H1 (cell line): ENCODE measurements around the gene CGN. TPM values are rescaled to one million over a fixed set of nuclear protein-coding genes. Genes with fewer than 3 reads are reported as not detected.

ENCODE experiments used
- BACH1 ChIP-seq: IDR thresholded peaks from 2 replicates; pipeline ENCODE4 v1.6.1; 2012; ENCODE audit warnings: low read length, improper control_type of control experiment
- BCL11A ChIP-seq, 2 experiments: IDR thresholded peaks; one replicate each; pipeline ENCODE4 v1.6.1; 2011; ENCODE audit warnings: low read depth in 2 of 2, low read length in 2 of 2, mild to moderate bottlenecking in 2 of 2
- JUN ChIP-seq: IDR thresholded peaks from 2 replicates; pipeline ENCODE4 v1.6.1; 2011; ENCODE audit warnings: low read depth, mild to moderate bottlenecking, improper control_type of control experiment, low read length
- SIX5 ChIP-seq: IDR thresholded peaks from 2 replicates; pipeline ENCODE4 v1.6.1; 2011; ENCODE audit warnings: mild to moderate bottlenecking, low read depth, low read length
- TBP ChIP-seq: IDR thresholded peaks from 2 replicates; pipeline ENCODE4 v1.6.1; 2011; ENCODE audit warnings: low read depth, low read length, improper control_type of control experiment
- polyA plus RNA-seq, 7 experiments: library from polyadenylated mRNA; depleted of rRNA in 3 of 7; stranded (reverse) in 5 of 7; unstranded in 2 of 7; fragments of >200 nt in 5 of 7; fragments of 200-250 nt in 2 of 7; gene quantifications; 1 replicate in 5 of 7; 2 replicates in 1 of 7; 4 replicates in 1 of 7; pipeline versions ENCODE4 v1.2.1 to v1.2.3, GENCODE V29; 2011 to 2013; ENCODE audit warnings: missing spikeins in 2 of 7, mixed read lengths in 2 of 7
- total RNA-seq: library from RNA; stranded (reverse); fragmentation: NEBNext Ultra II Directional; extraction: Animal tissue kit (Norgen Biotek cat#: 25700); gene quantifications from 2 replicates; pipeline ENCODE4 v1.2.1, GENCODE V29; 2021
- TF ChIP-seq, protein P1 (sequence below): fragments of 300-600 bp; sonication (generic); IDR thresholded peaks from 2 replicates; pipeline ENCODE4 v1.7.1; 2012; ENCODE audit warnings: low read length, moderate library complexity, mild to moderate bottlenecking, inconsistent platforms; ENCODE audit not compliant: insufficient replicate concordance
- TF ChIP-seq, protein P2 (sequence below): IDR thresholded peaks from 2 replicates; pipeline ENCODE4 v1.6.1; 2012; ENCODE audit warnings: inconsistent platforms
- TF ChIP-seq, protein P3 (sequence below), 3 experiments: IDR thresholded peaks; 1 replicate in 2 of 3; 2 replicates in 1 of 3; pipeline versions ENCODE4 v1.5.1 to v1.6.1; 2011; ENCODE audit warnings: low read length in 3 of 3, mild to moderate bottlenecking in 3 of 3, inconsistent platforms in 2 of 3, low read depth in 1 of 3, moderate library complexity in 1 of 3; ENCODE audit not compliant: insufficient read depth in 1 of 3; ENCODE audit errors: control extremely low read depth in 1 of 3

Gene CGN
- total and polyA plus RNA-seq, 2 of the 8 experiments (the other 6 are each of a cell fraction or from before 2014, with no cell fraction given): 15.9 to 52.7 TPM

DNA sequence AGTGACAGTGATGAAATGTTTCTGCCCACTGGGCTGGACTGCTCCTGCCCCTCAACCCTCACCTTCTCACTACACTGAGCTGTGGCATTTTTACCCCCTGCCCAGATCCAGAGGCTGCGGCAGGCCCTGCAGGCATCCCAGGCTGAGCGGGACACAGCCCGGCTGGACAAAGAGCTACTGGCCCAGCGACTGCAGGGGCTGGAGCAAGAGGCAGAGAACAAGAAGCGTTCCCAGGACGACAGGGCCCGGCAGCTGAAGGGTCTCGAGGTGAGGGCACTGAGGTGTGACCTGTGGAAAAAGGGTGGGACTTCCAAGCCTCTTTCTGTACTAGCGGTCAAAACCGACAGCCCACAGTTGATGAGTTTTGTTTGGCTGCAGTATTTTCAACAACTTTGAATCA, 22.7 kb downstream of the CGN start (continued):
- TF ChIP-seq, protein P1, sequence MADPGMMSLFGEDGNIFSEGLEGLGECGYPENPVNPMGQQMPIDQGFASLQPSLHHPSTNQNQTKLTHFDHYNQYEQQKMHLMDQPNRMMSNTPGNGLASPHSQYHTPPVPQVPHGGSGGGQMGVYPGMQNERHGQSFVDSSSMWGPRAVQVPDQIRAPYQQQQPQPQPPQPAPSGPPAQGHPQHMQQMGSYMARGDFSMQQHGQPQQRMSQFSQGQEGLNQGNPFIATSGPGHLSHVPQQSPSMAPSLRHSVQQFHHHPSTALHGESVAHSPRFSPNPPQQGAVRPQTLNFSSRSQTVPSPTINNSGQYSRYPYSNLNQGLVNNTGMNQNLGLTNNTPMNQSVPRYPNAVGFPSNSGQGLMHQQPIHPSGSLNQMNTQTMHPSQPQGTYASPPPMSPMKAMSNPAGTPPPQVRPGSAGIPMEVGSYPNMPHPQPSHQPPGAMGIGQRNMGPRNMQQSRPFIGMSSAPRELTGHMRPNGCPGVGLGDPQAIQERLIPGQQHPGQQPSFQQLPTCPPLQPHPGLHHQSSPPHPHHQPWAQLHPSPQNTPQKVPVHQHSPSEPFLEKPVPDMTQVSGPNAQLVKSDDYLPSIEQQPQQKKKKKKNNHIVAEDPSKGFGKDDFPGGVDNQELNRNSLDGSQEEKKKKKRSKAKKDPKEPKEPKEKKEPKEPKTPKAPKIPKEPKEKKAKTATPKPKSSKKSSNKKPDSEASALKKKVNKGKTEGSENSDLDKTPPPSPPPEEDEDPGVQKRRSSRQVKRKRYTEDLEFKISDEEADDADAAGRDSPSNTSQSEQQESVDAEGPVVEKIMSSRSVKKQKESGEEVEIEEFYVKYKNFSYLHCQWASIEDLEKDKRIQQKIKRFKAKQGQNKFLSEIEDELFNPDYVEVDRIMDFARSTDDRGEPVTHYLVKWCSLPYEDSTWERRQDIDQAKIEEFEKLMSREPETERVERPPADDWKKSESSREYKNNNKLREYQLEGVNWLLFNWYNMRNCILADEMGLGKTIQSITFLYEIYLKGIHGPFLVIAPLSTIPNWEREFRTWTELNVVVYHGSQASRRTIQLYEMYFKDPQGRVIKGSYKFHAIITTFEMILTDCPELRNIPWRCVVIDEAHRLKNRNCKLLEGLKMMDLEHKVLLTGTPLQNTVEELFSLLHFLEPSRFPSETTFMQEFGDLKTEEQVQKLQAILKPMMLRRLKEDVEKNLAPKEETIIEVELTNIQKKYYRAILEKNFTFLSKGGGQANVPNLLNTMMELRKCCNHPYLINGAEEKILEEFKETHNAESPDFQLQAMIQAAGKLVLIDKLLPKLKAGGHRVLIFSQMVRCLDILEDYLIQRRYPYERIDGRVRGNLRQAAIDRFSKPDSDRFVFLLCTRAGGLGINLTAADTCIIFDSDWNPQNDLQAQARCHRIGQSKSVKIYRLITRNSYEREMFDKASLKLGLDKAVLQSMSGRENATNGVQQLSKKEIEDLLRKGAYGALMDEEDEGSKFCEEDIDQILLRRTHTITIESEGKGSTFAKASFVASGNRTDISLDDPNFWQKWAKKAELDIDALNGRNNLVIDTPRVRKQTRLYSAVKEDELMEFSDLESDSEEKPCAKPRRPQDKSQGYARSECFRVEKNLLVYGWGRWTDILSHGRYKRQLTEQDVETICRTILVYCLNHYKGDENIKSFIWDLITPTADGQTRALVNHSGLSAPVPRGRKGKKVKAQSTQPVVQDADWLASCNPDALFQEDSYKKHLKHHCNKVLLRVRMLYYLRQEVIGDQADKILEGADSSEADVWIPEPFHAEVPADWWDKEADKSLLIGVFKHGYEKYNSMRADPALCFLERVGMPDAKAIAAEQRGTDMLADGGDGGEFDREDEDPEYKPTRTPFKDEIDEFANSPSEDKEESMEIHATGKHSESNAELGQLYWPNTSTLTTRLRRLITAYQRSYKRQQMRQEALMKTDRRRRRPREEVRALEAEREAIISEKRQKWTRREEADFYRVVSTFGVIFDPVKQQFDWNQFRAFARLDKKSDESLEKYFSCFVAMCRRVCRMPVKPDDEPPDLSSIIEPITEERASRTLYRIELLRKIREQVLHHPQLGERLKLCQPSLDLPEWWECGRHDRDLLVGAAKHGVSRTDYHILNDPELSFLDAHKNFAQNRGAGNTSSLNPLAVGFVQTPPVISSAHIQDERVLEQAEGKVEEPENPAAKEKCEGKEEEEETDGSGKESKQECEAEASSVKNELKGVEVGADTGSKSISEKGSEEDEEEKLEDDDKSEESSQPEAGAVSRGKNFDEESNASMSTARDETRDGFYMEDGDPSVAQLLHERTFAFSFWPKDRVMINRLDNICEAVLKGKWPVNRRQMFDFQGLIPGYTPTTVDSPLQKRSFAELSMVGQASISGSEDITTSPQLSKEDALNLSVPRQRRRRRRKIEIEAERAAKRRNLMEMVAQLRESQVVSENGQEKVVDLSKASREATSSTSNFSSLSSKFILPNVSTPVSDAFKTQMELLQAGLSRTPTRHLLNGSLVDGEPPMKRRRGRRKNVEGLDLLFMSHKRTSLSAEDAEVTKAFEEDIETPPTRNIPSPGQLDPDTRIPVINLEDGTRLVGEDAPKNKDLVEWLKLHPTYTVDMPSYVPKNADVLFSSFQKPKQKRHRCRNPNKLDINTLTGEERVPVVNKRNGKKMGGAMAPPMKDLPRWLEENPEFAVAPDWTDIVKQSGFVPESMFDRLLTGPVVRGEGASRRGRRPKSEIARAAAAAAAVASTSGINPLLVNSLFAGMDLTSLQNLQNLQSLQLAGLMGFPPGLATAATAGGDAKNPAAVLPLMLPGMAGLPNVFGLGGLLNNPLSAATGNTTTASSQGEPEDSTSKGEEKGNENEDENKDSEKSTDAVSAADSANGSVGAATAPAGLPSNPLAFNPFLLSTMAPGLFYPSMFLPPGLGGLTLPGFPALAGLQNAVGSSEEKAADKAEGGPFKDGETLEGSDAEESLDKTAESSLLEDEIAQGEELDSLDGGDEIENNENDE: no peak
- TF ChIP-seq BACH1 (no peak), SIX5 (no peak), BCL11A (IDR thresholded peaks at IDR 0.05; ENCODE audit: low read depth in 2 of 2, low read length in 2 of 2) (no peak), JUN (no peak), TBP (no peak)
- TF ChIP-seq, protein P2, sequence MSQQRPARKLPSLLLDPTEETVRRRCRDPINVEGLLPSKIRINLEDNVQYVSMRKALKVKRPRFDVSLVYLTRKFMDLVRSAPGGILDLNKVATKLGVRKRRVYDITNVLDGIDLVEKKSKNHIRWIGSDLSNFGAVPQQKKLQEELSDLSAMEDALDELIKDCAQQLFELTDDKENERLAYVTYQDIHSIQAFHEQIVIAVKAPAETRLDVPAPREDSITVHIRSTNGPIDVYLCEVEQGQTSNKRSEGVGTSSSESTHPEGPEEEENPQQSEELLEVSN: no peak
- TF ChIP-seq, protein P3, sequence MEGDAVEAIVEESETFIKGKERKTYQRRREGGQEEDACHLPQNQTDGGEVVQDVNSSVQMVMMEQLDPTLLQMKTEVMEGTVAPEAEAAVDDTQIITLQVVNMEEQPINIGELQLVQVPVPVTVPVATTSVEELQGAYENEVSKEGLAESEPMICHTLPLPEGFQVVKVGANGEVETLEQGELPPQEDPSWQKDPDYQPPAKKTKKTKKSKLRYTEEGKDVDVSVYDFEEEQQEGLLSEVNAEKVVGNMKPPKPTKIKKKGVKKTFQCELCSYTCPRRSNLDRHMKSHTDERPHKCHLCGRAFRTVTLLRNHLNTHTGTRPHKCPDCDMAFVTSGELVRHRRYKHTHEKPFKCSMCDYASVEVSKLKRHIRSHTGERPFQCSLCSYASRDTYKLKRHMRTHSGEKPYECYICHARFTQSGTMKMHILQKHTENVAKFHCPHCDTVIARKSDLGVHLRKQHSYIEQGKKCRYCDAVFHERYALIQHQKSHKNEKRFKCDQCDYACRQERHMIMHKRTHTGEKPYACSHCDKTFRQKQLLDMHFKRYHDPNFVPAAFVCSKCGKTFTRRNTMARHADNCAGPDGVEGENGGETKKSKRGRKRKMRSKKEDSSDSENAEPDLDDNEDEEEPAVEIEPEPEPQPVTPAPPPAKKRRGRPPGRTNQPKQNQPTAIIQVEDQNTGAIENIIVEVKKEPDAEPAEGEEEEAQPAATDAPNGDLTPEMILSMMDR (IDR thresholded peaks at IDR 0.05; ENCODE audit: control extremely low read depth in 1 of 3, insufficient read depth in 1 of 3, low read depth in 1 of 3, low read length in 3 of 3): no peak
